ENCODE measurements around the gene CEP128. TPM values are rescaled to one million over a fixed set of nuclear protein-coding genes. Genes with fewer than 3 reads are reported as not detected.
A peak's percentile ranks its signal among the peaks of the same experiment; 100 is the strongest.

The CEP128 gene
- total RNA-seq, 4 donors from 2014 or later: 3.5 to 12.9 (median 9.7) TPM

- H3K9me3 ChIP-seq: no peaks in the 10 kb centered on the region
- DNase-seq (ENCODE audit: extremely low spot score): no peak
- H3K27ac ChIP-seq (replicated peaks in 1 of 4): no peak overlapping the region
- no peaks in the 10 kb centered on the region for H3K36me3 ChIP-seq
- H3K4me1 ChIP-seq: peaks cover 0 to 2% (median 0%) of the 10 kb centered on the region in 4 donors
- no peak overlapping the region for H3K4me3 ChIP-seq
- WGBS: 100% methylated on average over 2 of the region's 2 CpGs
- TF ChIP-seq POLR2A (IDR thresholded peaks at IDR 0.05; ENCODE audit: low read depth) (no peak), EP300 (IDR thresholded peaks at IDR 0.05) (no peak), POLR2AphosphoS5 (IDR thresholded peaks at IDR 0.05) (no peak), CTCF (IDR thresholded peaks at IDR 0.05) (no peak)
- intact Hi-C loops (cut with DNase I): no loop called here
- H3K27me3 ChIP-seq: no peaks in the 10 kb centered on the region
Observed at GRCh38 chr14:80498533-80498932, 443.0 kb downstream of the CEP128 start.

GRCh38 chr14:80496090-80496489, 445.4 kb downstream of the CEP128 start:
- no peaks in the 10 kb centered on the region for H3K9me3 ChIP-seq
- no peak overlapping the region for H3K4me3 ChIP-seq
- H3K27me3 ChIP-seq: no peaks in the 10 kb centered on the region
- H3K36me3 ChIP-seq: no peaks in the 10 kb centered on the region
- 93% methylated on average over 4 of the region's 4 CpGs for WGBS
- H3K4me1 ChIP-seq: peaks cover 0 to 8% (median 8%) of the 10 kb centered on the region in 4 donors
- intact Hi-C loops (cut with DNase I): no loop called here
- TF ChIP-seq POLR2A (IDR thresholded peaks at IDR 0.05; ENCODE audit: low read depth) (no peak), EP300 (IDR thresholded peaks at IDR 0.05) (no peak), POLR2AphosphoS5 (IDR thresholded peaks at IDR 0.05) (no peak), CTCF (IDR thresholded peaks at IDR 0.05) (no peak)
- DNase-seq (ENCODE audit: extremely low spot score): no peak
- H3K27ac ChIP-seq (replicated peaks in 1 of 4): no peak overlapping the region

GRCh38 chr14:80494769-80495168, 446.8 kb downstream of the CEP128 start:
- no peak for DNase-seq (ENCODE audit: extremely low spot score)
- no peak overlapping the region for H3K4me3 ChIP-seq
- H3K27ac ChIP-seq (replicated peaks in 1 of 4): no peak overlapping the region
- H3K36me3 ChIP-seq: no peaks in the 10 kb centered on the region
- TF ChIP-seq CTCF (IDR thresholded peaks at IDR 0.05): no peak
- no peak for TF ChIP-seq POLR2AphosphoS5 (IDR thresholded peaks at IDR 0.05)
- TF ChIP-seq POLR2A (IDR thresholded peaks at IDR 0.05; ENCODE audit: low read depth): no peak
- TF ChIP-seq EP300 (IDR thresholded peaks at IDR 0.05): no peak
- no peaks in the 10 kb centered on the region for H3K9me3 ChIP-seq
- intact Hi-C loops (cut with DNase I): no loop called here
- H3K27me3 ChIP-seq: no peaks in the 10 kb centered on the region
- 76% methylated on average over 2 of the region's 2 CpGs for WGBS
- peaks cover 0 to 9% (median 8%) of the 10 kb centered on the region in 4 donors for H3K4me1 ChIP-seq

- peaks cover 0 to 9% (median 8%) of the 10 kb centered on the region in 4 donors for H3K4me1 ChIP-seq
- intact Hi-C loops (cut with DNase I): no loop called here
- H3K36me3 ChIP-seq: no peaks in the 10 kb centered on the region
- no peaks in the 10 kb centered on the region for H3K9me3 ChIP-seq
- WGBS: 75% methylated on average over 5 of the region's 5 CpGs
- no peak overlapping the region for H3K4me3 ChIP-seq
- no peak for DNase-seq (ENCODE audit: extremely low spot score)
- no peak for TF ChIP-seq POLR2A (IDR thresholded peaks at IDR 0.05; ENCODE audit: low read depth)
- TF ChIP-seq EP300 (IDR thresholded peaks at IDR 0.05): no peak
- no peak for TF ChIP-seq POLR2AphosphoS5 (IDR thresholded peaks at IDR 0.05)
- no peak for TF ChIP-seq CTCF (IDR thresholded peaks at IDR 0.05)
- no peaks in the 10 kb centered on the region for H3K27me3 ChIP-seq
- peak overlapping the region in 2 of 4 donors; percentile 9 to 26 for H3K27ac ChIP-seq (replicated peaks in 1 of 4)
Observed at GRCh38 chr14:80493620-80494019, 447.9 kb downstream of the CEP128 start.

- TF ChIP-seq EP300 (IDR thresholded peaks at IDR 0.05): no peak
- no peak overlapping the region for H3K4me3 ChIP-seq
- H3K27ac ChIP-seq (replicated peaks in 1 of 4): peak overlapping the region in 2 of 4 donors; percentile 8 to 35
- H3K9me3 ChIP-seq: no peaks in the 10 kb centered on the region
- no peaks in the 10 kb centered on the region for H3K27me3 ChIP-seq
- WGBS: 56% methylated on average over 2 of the region's 2 CpGs
- intact Hi-C loops (cut with DNase I): no loop called here
- no peaks in the 10 kb centered on the region for H3K36me3 ChIP-seq
- DNase-seq (ENCODE audit: extremely low spot score): no peak
- peaks cover 0 to 9% (median 8%) of the 10 kb centered on the region in 4 donors for H3K4me1 ChIP-seq
Observed at GRCh38 chr14:80491650-80492049, 449.9 kb downstream of the CEP128 start.
